Body of pancreas (tissue), 4 donors: Measurements from ENCODE around the gene MYO7B.

Experiments
- POLR2A ChIP-seq, 3 donors: fragments of 450-650 bp; IDR thresholded peaks; one replicate each; pipeline ENCODE4 v1.6.1; 2016; ENCODE audit warnings: antibody characterized with exemption in 3 of 3, mild to moderate bottlenecking in 2 of 3
- TF ChIP-seq, protein P1 (sequence below), 7 experiments: fragments of 450-650 bp in 4 of 7; fragments of 200-600 bp in 3 of 7; sonication (generic) in 3 of 7; IDR thresholded peaks; one replicate each; pipeline ENCODE4 v1.5.1; 2016 to 2019; ENCODE audit warnings: antibody characterized with exemption in 7 of 7

DNA sequence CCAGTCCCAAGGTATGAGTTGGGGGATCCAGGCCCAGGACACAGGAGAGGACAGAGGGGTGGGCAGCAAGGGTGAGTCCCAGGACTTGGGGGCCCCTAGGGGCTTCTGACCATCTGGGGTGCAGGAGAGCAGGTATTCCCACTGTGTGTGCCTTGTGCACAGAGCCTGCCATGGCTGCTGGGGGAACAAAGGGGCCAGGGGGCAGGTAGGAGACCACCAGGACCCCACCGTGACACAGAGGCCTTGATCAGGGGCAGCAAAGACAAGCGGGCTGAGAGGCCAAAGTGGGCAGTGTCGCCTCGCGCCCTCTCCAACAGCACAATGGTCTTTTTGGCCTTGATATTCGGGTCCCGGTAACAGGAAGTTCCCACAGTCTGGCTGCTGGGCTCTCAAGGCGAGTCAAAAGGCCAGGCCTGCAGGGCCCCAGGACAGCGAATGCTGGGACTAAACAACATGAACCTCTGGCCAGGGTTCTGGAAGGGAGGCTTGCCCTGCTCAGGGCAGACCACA lies 98.1 kb downstream of the MYO7B start:
- TF ChIP-seq, protein P1, sequence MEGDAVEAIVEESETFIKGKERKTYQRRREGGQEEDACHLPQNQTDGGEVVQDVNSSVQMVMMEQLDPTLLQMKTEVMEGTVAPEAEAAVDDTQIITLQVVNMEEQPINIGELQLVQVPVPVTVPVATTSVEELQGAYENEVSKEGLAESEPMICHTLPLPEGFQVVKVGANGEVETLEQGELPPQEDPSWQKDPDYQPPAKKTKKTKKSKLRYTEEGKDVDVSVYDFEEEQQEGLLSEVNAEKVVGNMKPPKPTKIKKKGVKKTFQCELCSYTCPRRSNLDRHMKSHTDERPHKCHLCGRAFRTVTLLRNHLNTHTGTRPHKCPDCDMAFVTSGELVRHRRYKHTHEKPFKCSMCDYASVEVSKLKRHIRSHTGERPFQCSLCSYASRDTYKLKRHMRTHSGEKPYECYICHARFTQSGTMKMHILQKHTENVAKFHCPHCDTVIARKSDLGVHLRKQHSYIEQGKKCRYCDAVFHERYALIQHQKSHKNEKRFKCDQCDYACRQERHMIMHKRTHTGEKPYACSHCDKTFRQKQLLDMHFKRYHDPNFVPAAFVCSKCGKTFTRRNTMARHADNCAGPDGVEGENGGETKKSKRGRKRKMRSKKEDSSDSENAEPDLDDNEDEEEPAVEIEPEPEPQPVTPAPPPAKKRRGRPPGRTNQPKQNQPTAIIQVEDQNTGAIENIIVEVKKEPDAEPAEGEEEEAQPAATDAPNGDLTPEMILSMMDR (IDR thresholded peaks at IDR 0.05): no peak
- no peak for TF ChIP-seq POLR2A (IDR thresholded peaks at IDR 0.05)
